GM12874 (cell line): ENCODE results near the gene GOSR1.

ENCODE experiments used
- CTCF ChIP-seq: IDR thresholded peaks from 2 replicates; pipeline ENCODE4 v1.5.1; 2011; ENCODE audit warnings: low read depth, mild to moderate bottlenecking, control low read depth, low read length, moderate library complexity; ENCODE audit not compliant: insufficient read depth

The GOSR1 gene

GRCh38 chr17:30477083-30477773 is at the start of gene GOSR1:
TSS of gene GOSR1 (plus strand) at chr17:30477408. CDS start at chr17:30477434, 26 bp downstream.
- peak; percentile 74 for TF ChIP-seq CTCF

GRCh38 chr17:30427611-30428010 is 49.6 kb upstream of the GOSR1 start:
- TF ChIP-seq CTCF: no peak

GRCh38 chr17:30429155-30429554 is 48.1 kb upstream of the GOSR1 start:
- TF ChIP-seq CTCF: no peak

GRCh38 chr17:30433514-30433913 is 43.7 kb upstream of the GOSR1 start:
- no peak for TF ChIP-seq CTCF

GRCh38 chr17:30436729-30437128 is 40.5 kb upstream of the GOSR1 start:
- no peak for TF ChIP-seq CTCF

GRCh38 chr17:30443721-30444120 is 33.5 kb upstream of the GOSR1 start:
- TF ChIP-seq CTCF: no peak

GRCh38 chr17:30449480-30449879 is 27.7 kb upstream of the GOSR1 start:
- no peak for TF ChIP-seq CTCF
